Measurements from ENCODE around the gene MTMR10.

MTMR10 gene

GRCh38 chr15:30997270-30997669, 5.8 kb upstream of the MTMR10 start:
- no peak for TF ChIP-seq CTCF (conservative IDR thresholded peaks at IDR 0.05; ENCODE audit: low read length)
- DNase-seq (ENCODE audit: low read depth), result no peak
- H3K4me3 ChIP-seq (ENCODE audit: low read length), result no peak overlapping the region

- peak overlapping the region; percentile 84 for H3K4me3 ChIP-seq (ENCODE audit: low read length)
- DNase-seq (ENCODE audit: low read depth), result no peak
- no peak for TF ChIP-seq CTCF (conservative IDR thresholded peaks at IDR 0.05; ENCODE audit: low read length)
Observed at GRCh38 chr15:30992249-30992864, 929 bp upstream of the MTMR10 start.

DNA sequence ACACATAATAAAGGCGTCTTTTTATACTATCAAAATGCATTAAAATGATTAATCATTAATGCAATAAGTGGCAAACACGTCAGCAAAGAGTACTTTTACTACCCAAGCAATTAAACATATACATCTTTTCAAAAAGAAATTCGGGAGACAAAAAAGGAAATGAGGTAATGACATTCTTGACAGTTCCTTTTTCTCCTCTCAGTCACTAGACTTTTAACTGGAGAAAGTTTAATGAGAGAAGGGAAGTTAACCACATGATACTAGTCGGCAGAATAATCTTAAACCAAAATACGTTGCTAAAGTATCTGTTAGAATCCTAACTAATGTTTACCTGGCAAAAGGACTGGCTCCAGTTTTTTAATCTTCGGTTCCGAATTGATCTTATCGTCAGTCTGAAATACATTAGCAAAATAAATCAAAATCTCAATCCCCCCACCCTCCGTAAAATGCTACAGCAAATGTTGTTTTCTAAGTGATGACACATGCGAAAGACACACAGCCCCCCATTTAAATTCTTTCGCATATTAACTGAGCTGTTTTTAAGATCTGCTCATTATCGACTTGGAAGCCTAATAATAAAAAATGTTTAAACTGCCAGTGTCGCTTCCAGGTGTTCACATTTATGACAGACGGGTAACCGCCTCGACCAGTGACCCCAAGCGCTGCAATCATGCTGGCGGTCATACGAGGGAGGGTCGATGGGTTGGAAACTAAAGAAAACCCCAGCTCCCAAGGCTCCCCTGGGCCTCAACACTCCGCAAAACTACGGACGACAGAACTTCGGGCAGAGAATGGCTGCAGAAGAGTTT, 778 bp downstream of the MTMR10 start:
- no peak for TF ChIP-seq CTCF (conservative IDR thresholded peaks at IDR 0.05; ENCODE audit: low read length)
- H3K4me3 ChIP-seq (ENCODE audit: low read length), result peak overlapping the region; percentile 84
- DNase-seq (ENCODE audit: low read depth), result no peak

GRCh38 chr15:30990036-30990435, 1.4 kb downstream of the MTMR10 start:
- peak overlapping the region; percentile 84 for H3K4me3 ChIP-seq (ENCODE audit: low read length)
- DNase-seq (ENCODE audit: low read depth), result no peak
- TF ChIP-seq CTCF (conservative IDR thresholded peaks at IDR 0.05; ENCODE audit: low read length), result 0 out of 2 replicates have a peak, but pooled peaks have one; percentile 2

- no peak for TF ChIP-seq CTCF (conservative IDR thresholded peaks at IDR 0.05; ENCODE audit: low read length)
- DNase-seq (ENCODE audit: low read depth), result peak; percentile 59
- no peak overlapping the region for H3K4me3 ChIP-seq (ENCODE audit: low read length)
Observed at GRCh38 chr15:30985081-30985531, 6.3 kb downstream of the MTMR10 start.

DNA sequence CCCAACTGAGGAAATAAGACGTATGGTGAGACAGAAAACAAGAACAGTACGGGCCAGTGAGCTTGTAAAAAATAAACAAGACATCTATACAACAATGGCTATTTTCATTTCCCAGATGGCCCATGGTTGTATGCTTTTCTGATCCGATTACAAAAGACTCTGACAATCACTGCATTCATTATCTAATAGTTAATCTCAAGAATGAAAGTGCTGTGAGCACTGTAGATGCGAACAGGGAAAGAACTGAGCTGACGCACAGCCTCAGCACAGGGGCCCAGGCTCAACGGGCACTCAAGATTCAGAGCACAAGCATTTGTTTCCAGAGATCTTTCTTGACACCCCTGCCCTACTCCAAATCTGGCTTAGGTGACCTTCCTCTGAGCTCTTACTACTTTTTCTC, 6.9 kb downstream of the MTMR10 start:
- no peak overlapping the region for H3K4me3 ChIP-seq (ENCODE audit: low read length)
- no peak for TF ChIP-seq CTCF (conservative IDR thresholded peaks at IDR 0.05; ENCODE audit: low read length)
- DNase-seq (ENCODE audit: low read depth), result no peak

DNA sequence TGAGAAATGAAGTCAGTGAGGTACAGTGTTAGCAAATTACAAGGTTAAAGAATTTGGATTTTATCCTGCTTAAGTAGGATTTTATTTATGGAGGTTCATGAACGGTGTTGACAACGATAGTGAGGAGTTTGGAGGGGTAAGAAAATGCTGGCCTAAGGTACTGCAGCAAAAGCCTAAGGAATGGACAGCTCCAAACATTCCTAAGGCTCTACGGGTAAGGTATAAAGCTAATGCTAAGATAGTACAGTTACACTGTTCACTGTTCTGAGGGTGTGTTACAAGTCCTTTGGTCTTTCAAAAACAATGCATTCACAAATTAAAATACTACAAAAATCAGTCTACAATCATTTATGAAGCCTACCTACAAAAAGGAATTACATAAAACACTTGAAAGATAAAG, 7.3 kb downstream of the MTMR10 start:
- no peak overlapping the region for H3K4me3 ChIP-seq (ENCODE audit: low read length)

More for the DNA sequence above, 7.3 kb downstream of the MTMR10 start:
- no peak for DNase-seq (ENCODE audit: low read depth)
- TF ChIP-seq CTCF (conservative IDR thresholded peaks at IDR 0.05; ENCODE audit: low read length), result no peak

Data from AG10803 (cell line).